ENCODE measurements around the gene PLAU. TPM values are rescaled to one million over a fixed set of nuclear protein-coding genes. Genes with fewer than 3 reads are reported as not detected.

PLAU gene
- total and polyA plus RNA-seq, 9 of the 15 experiments (the other 6 are each of a cell fraction or from before 2014, with no cell fraction given) = 2.1 to 16.9 (median 3.3) TPM

DNA sequence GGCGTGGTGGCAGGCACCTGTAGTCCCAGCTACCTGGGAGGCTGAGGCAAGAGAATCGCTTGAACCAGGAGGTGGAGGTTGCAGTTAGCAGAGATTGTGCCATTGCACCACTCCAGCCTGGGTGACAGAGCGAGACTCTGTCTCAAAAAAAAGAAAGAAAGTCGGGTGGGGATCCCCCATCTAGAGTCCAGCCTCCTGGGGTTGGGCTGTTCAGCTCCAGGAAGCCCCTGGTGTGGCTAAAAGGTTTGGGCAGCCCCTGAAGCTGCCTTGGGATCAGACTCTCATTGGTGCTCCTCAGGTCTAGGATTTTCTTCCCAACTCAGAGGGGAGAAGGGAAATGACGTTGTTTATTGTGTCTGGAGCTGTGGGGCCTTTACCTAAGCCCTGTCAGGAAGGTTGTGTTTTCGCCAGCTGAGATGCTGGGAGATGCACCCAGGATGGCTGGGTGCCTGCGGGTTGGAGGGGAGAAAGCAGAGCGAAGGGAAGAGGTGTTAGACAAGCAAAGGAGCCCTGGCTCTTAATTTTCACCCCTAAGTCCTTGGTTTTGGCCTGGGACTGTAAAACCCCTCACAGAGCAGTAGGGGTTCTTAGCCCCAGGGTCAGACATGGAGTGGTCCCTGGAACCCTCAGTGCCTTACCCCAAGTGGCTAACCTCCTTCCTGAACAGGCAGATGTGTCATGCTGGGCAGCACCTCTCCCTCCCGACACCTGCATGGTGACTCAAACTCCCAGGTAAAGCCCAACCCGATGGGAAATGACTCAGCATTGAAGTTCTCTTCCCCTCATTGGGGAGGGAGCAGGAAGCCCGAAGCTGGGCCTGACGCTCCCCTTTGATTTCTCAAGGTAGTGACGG lies 21.1 kb downstream of the PLAU start (continued):
- TF ChIP-seq, protein P1, sequence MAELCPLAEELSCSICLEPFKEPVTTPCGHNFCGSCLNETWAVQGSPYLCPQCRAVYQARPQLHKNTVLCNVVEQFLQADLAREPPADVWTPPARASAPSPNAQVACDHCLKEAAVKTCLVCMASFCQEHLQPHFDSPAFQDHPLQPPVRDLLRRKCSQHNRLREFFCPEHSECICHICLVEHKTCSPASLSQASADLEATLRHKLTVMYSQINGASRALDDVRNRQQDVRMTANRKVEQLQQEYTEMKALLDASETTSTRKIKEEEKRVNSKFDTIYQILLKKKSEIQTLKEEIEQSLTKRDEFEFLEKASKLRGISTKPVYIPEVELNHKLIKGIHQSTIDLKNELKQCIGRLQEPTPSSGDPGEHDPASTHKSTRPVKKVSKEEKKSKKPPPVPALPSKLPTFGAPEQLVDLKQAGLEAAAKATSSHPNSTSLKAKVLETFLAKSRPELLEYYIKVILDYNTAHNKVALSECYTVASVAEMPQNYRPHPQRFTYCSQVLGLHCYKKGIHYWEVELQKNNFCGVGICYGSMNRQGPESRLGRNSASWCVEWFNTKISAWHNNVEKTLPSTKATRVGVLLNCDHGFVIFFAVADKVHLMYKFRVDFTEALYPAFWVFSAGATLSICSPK (IDR thresholded peaks at IDR 0.05; ENCODE audit: borderline replicate concordance) = peak; percentile 59; the same call in 1 of the 2 replicates
- TF ChIP-seq ZSCAN32 (CRISPR knock-in tag; IDR thresholded peaks at IDR 0.05) = no peak
- TF ChIP-seq ZNF699 (CRISPR knock-in tag; IDR thresholded peaks at IDR 0.05; ENCODE audit: insufficient replicate concordance) = no peak
- TF ChIP-seq, protein P2, sequence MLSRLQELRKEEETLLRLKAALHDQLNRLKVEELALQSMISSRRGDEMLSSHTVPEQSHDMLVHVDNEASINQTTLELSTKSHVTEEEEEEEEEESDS (CRISPR knock-in tag; IDR thresholded peaks at IDR 0.05) = no peak
- no peak for TF ChIP-seq MCM3 (IDR thresholded peaks at IDR 0.05)
- TF ChIP-seq TCF7 (IDR thresholded peaks at IDR 0.05; ENCODE audit: borderline replicate concordance) = no peak
- no peak for TF ChIP-seq NONO (IDR thresholded peaks at IDR 0.05; ENCODE audit: low read depth in 2 of 2, low read length in 1 of 2)
- no peak for TF ChIP-seq POLR2AphosphoS5 (IDR thresholded peaks at IDR 0.05; ENCODE audit: control insufficient read depth, insufficient read depth, low read depth, low read length)
- TF ChIP-seq JUN (IDR thresholded peaks at IDR 0.05; ENCODE audit: borderline replicate concordance, low read depth, low read length) = peak; percentile 71; the same call in 1 of the 2 replicates
- no peak for TF ChIP-seq JUN (CRISPR knock-in tag; IDR thresholded peaks at IDR 0.05; ENCODE audit: borderline replicate concordance)
- TF ChIP-seq, protein P3, sequence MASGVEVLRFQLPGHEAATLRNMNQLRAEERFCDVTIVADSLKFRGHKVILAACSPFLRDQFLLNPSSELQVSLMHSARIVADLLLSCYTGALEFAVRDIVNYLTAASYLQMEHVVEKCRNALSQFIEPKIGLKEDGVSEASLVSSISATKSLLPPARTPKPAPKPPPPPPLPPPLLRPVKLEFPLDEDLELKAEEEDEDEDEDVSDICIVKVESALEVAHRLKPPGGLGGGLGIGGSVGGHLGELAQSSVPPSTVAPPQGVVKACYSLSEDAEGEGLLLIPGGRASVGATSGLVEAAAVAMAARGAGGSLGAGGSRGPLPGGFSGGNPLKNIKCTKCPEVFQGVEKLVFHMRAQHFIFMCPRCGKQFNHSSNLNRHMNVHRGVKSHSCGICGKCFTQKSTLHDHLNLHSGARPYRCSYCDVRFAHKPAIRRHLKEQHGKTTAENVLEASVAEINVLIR (CRISPR knock-in tag; IDR thresholded peaks at IDR 0.05) = no peak
- no peak for TF ChIP-seq ELF4 (CRISPR knock-in tag; IDR thresholded peaks at IDR 0.05)
- no peak for TF ChIP-seq IRF2 (CRISPR knock-in tag; IDR thresholded peaks at IDR 0.05)
- TF ChIP-seq ZNF253 (CRISPR knock-in tag; conservative IDR thresholded peaks at IDR 0.05) = no peak
- no peak for TF ChIP-seq LARP7 (IDR thresholded peaks at IDR 0.05)
- TF ChIP-seq, protein P4, sequence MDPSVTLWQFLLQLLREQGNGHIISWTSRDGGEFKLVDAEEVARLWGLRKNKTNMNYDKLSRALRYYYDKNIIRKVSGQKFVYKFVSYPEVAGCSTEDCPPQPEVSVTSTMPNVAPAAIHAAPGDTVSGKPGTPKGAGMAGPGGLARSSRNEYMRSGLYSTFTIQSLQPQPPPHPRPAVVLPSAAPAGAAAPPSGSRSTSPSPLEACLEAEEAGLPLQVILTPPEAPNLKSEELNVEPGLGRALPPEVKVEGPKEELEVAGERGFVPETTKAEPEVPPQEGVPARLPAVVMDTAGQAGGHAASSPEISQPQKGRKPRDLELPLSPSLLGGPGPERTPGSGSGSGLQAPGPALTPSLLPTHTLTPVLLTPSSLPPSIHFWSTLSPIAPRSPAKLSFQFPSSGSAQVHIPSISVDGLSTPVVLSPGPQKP (CRISPR knock-in tag; IDR thresholded peaks at IDR 0.05) = no peak
- TF ChIP-seq RAD51 (IDR thresholded peaks at IDR 0.05; ENCODE audit: borderline replicate concordance, low read depth) = no peak
- TF ChIP-seq RCOR1 (IDR thresholded peaks at IDR 0.05; ENCODE audit: borderline replicate concordance in 1 of 2, low read depth in 2 of 2, low read length in 2 of 2) = peak in 1 of 2 experiments; percentile 63; a peak in 1 of 4 replicates
- TF ChIP-seq L3MBTL2 (IDR thresholded peaks at IDR 0.05) = peak; percentile 38; the same call in 1 of the 2 replicates
- TF ChIP-seq KAT7 (CRISPR knock-in tag; IDR thresholded peaks at IDR 0.05; ENCODE audit: borderline replicate concordance) = no peak
- no peak for TF ChIP-seq NR3C1 (CRISPR knock-in tag; IDR thresholded peaks at IDR 0.05)
- TF ChIP-seq ZNF583 (CRISPR knock-in tag; IDR thresholded peaks at IDR 0.05) = no peak

Data from K562 (cell line).